ENCODE data around the gene AJAP1.

Gene AJAP1

DNA sequence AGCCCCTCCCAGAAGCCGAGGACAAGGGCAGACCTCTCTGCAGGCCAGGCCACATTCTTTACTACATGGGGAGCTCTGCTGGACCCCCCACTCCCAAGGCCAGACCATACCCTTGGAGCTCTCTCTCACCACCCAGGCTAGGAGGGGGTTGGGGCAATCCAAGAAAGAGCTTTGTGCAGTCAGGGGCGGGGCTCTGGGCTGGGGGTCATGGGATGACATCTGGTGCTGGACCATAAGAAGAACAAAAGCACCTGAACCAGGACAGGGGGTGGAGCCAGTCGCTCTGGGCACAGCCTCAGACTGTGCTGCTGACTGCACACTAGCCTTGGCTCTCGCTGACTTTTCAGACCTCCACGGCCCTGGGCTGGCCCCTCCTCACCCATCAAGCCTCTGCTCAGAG lies 23.1 kb upstream of the AJAP1 start:
- DNase-seq (ENCODE audit: low read depth) = no peak

DNA sequence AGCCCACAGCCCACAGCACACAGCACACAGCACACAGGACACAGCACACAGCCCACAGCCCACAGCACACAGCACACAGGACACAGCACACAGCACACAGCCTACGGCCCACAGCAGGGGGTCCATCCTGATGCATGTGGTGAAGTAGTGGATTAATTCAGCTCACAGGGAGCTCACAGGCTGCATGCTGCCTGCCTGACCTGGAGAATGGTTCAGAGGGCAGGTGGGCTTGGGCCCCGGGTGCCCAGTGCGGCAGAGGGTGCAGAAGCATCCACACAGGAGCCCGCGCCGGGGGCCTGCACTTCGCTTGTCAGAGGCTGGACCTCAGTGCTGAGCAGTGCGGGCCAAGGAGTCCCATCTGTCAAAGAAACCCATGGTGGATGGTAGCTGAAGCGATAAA lies 21.1 kb upstream of the AJAP1 start:
- no peak for DNase-seq (ENCODE audit: low read depth)

- no peak for DNase-seq (ENCODE audit: low read depth)
These were observed 20.1 kb upstream of the AJAP1 start for GRCh38 chr1:4634156-4634792.

DNA sequence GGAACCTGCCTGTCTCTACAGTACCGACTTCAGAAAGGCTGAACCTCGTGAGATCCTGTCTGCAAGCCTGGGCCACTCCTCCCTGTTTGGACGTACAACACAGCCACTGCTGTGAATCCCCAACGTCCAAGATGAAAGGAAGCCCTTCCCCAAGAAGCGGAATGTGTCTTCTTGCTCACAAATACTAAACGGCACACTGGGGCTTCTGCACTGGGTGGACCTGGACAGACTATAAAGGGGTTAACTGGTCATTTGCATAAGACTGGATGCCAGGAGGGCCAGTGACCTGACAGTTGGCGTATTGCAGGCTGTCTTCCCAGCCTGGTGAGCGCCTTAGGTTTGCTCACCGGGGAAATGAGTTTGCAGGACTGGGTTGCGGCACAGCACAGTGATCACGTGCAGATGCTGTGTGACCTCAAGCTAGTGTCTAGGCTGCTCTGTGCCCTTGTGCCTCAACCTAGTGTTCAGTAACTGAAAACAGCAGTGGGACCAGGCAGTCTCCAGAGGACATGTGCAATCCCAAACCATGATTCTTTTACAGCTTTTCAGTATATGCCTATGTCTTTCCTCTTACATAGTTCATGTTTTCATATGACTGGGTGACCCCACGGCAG lies 19.5 kb upstream of the AJAP1 start:
- DNase-seq (ENCODE audit: low read depth) = no peak

DNA sequence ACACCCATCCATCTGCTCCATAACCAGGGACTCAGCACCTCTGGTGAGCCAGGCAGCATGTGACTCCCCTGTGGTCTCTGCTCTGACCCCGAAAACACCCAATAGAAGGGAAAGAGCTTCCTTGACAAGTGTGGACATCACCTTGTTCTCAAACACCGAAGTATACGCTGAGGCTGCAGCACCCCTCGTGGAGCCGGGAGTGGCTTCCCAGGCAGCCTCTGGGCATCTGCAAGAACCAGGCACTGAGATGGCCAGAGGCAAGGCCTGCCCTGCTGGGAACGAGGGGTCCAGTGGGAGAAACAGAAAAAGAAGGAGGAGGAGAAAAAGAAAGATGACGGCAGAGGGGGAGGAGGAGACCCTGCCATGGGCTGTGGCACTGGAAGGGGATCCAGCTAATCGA lies 18.2 kb upstream of the AJAP1 start:
- DNase-seq (ENCODE audit: low read depth) = no peak

- DNase-seq (ENCODE audit: low read depth) = no peak
These were observed 17.6 kb upstream of the AJAP1 start for GRCh38 chr1:4636644-4637380.

- no peak for DNase-seq (ENCODE audit: low read depth)
These were observed 16.6 kb upstream of the AJAP1 start for GRCh38 chr1:4637616-4638344.

DNA sequence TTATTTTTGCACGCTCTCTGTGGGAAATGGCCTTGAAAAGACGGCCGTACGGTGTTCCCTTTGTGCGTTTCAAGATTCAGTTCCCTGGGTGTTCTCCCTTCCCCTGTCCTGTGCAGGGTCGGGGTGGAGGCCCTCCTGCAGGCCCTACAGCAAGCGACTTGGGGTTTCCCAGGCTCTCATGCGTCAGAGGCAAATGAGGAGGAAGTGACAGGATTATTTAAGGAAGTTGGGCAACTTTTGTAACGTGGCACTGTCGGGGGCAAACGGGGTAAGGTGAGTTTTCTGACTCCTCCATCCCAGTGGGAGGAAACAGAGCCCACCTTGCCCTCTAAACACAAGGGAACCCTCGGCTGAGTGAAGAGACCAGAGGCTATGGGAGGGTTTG lies 16.1 kb upstream of the AJAP1 start:
- DNase-seq (ENCODE audit: low read depth) = no peak

DNA sequence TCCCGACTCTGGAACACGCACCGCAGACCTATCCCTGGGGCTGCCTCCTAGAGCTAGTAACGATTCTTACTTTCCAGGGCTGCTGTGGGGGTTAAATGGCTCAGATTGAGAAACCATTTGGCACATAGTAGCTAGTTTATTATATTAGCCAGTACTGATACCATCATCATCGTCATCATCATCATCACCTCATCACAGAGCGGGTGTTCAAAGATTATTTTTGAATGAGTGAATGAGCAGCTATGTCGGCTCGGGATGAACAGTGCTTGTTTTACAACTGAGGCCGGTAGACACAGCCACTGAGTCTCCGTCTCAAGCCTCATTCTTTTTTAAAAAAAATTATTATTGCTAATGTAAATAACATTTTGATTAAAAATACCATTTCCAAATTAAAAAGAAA lies 13.5 kb upstream of the AJAP1 start:
- no peak for DNase-seq (ENCODE audit: low read depth)

- DNase-seq (ENCODE audit: low read depth) = no peak
These were observed 7.0 kb upstream of the AJAP1 start for GRCh38 chr1:4647391-4647790.

DNA sequence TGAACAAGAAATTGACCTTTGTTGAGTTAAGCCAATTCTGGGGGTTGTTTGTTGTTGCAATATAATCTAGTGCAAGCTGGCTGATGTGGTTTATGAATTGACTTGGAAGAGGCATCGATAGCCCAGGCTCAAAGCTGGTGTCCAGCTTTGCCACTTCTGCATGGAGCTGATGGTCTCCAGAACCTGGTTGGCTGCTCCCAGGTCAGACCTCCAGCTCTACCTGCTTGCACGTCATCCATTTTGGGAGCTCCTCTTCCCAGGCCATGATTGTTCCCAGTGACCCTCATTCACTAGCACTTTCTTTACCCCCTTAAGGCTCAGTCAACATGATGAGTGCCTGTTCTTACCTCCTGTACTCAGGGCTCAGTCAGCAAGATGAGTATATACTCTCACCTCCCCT lies 5.8 kb upstream of the AJAP1 start:
- DNase-seq (ENCODE audit: low read depth) = no peak

DNA sequence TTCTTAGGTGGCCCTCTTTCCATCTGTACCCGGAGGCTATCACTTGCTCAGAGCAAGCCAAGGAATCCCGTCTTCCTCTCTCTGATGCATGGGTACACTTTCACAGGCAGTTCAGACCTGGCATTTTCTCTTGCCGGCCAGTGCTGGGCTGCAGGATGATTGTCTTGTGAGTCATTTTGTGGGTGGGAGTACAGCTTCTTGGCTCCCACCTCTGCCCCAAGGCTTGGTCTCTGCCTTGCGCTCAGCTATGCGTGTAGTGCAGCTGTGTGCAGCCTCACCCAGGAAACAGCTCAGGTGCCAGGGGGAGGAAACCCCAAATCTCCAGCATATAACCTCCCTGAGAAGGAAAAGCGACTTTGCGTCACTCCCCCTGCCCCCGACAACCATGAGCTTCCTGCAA lies 3.9 kb upstream of the AJAP1 start:
- DNase-seq (ENCODE audit: low read depth) = peak; percentile 21

DNA sequence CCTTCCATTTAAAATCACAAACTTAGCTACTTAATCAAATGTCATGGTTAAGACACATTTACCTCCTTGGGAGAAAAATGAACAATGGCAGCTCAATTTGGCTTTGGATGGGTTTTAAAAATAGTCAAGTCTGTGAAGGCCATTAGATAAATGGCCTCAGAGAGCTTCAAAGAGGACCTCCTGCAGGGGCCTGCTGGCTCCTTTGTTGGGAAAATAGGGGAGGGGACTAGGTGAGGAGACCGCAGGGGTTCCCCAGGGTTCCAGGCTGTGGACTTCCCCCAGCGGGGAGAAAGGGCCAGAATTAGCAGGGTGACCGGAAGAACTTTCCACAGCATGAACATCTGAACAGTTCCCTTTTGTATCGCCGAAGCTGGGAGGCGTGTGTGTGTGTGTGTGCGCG lies 3.4 kb upstream of the AJAP1 start:
- no peak for DNase-seq (ENCODE audit: low read depth)

GRCh38 chr1:4652631-4653327 lies 1.6 kb upstream of the AJAP1 start:
- DNase-seq (ENCODE audit: low read depth) = peak; percentile 31

GRCh38 chr1:4653328-4653660 lies 1.1 kb upstream of the AJAP1 start:
- DNase-seq (ENCODE audit: low read depth) = no peak

- peak; percentile 18 for DNase-seq (ENCODE audit: low read depth)
These were observed 610 bp downstream of the AJAP1 start for GRCh38 chr1:4654764-4655673.

GRCh38 chr1:4655674-4656532 lies 1.5 kb downstream of the AJAP1 start:
- DNase-seq (ENCODE audit: low read depth) = peak; percentile 59

DNA sequence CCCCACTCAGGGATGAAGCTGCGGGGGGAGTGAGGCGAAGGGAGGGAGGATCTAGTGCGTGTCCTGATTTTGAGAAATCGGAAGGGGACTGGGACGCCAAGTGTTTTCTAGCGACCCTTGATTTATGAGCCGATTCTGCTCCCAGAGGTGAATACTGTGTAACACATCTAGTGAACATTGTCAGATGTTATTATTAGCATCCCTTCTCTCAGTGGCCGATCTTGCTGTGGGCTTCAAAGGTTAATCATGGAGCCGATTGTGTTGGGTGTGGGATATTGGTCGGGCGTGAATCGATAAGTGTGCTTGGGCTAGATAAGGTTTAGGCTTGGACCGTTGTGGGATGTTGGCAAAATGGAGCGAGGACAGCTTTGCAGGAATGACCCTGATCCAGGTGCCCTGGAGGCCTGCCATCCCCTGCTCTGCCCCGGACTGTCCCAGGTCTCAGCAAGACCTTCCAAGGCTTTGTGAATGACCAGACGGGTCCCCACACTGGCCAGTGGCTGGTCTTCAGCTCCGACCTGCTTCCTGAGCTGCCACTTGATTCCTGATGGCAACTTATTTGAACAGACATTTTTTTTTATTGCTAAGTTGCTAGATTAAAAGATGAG lies 2.2 kb downstream of the AJAP1 start:
- no peak for DNase-seq (ENCODE audit: low read depth)

- no peak for DNase-seq (ENCODE audit: low read depth)
These were observed 2.9 kb downstream of the AJAP1 start for GRCh38 chr1:4657244-4657789.
